Measurements from ENCODE around the gene SLC22A24. TPM values are rescaled to one million over a fixed set of nuclear protein-coding genes. Genes with fewer than 3 reads are reported as not detected.

The SLC22A24 gene
- total and polyA plus RNA-seq, 2 experiments from 2014 or later = 0.13 TPM; not detected in 1

DNA sequence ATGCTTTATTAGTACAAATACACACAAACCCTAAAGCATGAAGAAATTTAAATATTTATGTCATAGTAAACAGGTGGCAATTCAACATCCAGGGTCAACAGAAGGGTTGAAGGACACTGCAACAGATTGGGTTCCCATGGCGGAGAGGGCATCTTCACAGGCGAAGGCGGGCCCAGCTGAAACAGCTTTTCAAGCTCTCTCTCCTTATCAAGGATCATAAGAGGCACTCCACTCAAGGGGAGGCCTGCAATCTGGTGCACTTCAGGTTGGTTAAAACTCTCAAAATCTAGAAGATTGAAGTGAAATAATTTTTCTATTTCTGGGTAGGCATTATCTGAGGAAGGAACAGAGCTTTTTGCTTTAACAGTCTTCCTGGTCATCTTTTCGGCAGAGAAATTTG lies 111.6 kb downstream of the SLC22A24 start:
- Histone ChIP-seq H3K79me2 (no peaks in the 10 kb centered on the region), H3K4me3 (no peak overlapping the region), H2AFZ (no peak overlapping the region), H3K36me3 (replicated peaks; ENCODE audit: insufficient read depth, low read depth) (no peaks in the 10 kb centered on the region), H3K9me3 (ENCODE audit: low read depth) (no peaks in the 10 kb centered on the region), H4K20me1 (ENCODE audit: insufficient read depth, poor library complexity, severe bottlenecking) (no peaks in the 10 kb centered on the region), H3K27me3 (no peaks in the 10 kb centered on the region), H3K4me1 (ENCODE audit: insufficient read depth) (no peaks in the 10 kb centered on the region), H3K9me2 (replicated peaks; ENCODE audit: insufficient read depth) (no peaks in the 10 kb centered on the region), H3K4me2 (no peak overlapping the region), H3K27ac (no peak overlapping the region)
- no peak for DNase-seq (ENCODE audit: low spot score)
- TF ChIP-seq EZH2 (IDR thresholded peaks at IDR 0.05; ENCODE audit: borderline replicate concordance) (no peak), EZH2phosphoT487 (IDR thresholded peaks at IDR 0.05; ENCODE audit: low read depth, severe bottlenecking, unreplicated experiment) (no peak)
- TF ChIP-seq, protein P1, sequence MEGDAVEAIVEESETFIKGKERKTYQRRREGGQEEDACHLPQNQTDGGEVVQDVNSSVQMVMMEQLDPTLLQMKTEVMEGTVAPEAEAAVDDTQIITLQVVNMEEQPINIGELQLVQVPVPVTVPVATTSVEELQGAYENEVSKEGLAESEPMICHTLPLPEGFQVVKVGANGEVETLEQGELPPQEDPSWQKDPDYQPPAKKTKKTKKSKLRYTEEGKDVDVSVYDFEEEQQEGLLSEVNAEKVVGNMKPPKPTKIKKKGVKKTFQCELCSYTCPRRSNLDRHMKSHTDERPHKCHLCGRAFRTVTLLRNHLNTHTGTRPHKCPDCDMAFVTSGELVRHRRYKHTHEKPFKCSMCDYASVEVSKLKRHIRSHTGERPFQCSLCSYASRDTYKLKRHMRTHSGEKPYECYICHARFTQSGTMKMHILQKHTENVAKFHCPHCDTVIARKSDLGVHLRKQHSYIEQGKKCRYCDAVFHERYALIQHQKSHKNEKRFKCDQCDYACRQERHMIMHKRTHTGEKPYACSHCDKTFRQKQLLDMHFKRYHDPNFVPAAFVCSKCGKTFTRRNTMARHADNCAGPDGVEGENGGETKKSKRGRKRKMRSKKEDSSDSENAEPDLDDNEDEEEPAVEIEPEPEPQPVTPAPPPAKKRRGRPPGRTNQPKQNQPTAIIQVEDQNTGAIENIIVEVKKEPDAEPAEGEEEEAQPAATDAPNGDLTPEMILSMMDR (IDR thresholded peaks at IDR 0.05; ENCODE audit: poor library complexity) = no peak
- 96% methylated on average over 4 of the region's 4 CpGs for WGBS (ENCODE audit: low lambda C conversion rate, missing lambda C conversion rate)

Other genes starting within 250 kb of the SLC22A24 start
- not detected in 2 replicates for gene CHRM1, start 222.9 kb downstream of the SLC22A24 start, total RNA-seq
- not detected in 2 replicates for gene CHRM1, start 222.9 kb downstream of the SLC22A24 start, polyA plus RNA-seq
- gene SLC22A6, start 159.3 kb downstream of the SLC22A24 start, total RNA-seq = not detected in 2 replicates
- 0.46 TPM in 1 of 2 replicates, not detected in the other for gene SLC22A6, start 159.3 kb downstream of the SLC22A24 start, polyA plus RNA-seq
- not detected in 2 replicates for gene SLC22A8, start 128.4 kb downstream of the SLC22A24 start, total RNA-seq
- 0.41 TPM in 1 of 2 replicates, not detected in the other for gene SLC22A8, start 128.4 kb downstream of the SLC22A24 start, polyA plus RNA-seq
- 3.9 and 4.9 TPM in 2 replicates for gene SLC22A25, start 99.4 kb upstream of the SLC22A24 start, total RNA-seq
- gene SLC22A25, start 99.4 kb upstream of the SLC22A24 start, polyA plus RNA-seq = 1.5 and 1.8 TPM in 2 replicates
- 36.3 and 36.7 TPM in 2 replicates for gene SLC22A9, start 225.6 kb upstream of the SLC22A24 start, total RNA-seq
- 9.4 and 17.1 TPM in 2 replicates for gene SLC22A9, start 225.6 kb upstream of the SLC22A24 start, polyA plus RNA-seq

Data from hepatocyte (in vitro differentiated cells).